Stimulated activated CD8-positive, alpha-beta memory T cell treated with anti-CD3 and anti-CD28 coated beads, Interleukin-2, amount 100 ng/mL, for 48 hours (primary cell): ENCODE data around the gene TEAD1.

ENCODE experiments used
- DNase-seq, 2 donors: peaks; one replicate each; pipeline ENCODE4 v3.0.0-alpha.2; 2020; ENCODE audit warnings: low read depth in 2 of 2

TEAD1 gene

GRCh38 chr11:12686246-12687060, 12.2 kb downstream of the TEAD1 start:
- DNase-seq = no peak

- DNase-seq = no peak
These were observed 13.0 kb downstream of the TEAD1 start for GRCh38 chr11:12687216-12687623.

DNA sequence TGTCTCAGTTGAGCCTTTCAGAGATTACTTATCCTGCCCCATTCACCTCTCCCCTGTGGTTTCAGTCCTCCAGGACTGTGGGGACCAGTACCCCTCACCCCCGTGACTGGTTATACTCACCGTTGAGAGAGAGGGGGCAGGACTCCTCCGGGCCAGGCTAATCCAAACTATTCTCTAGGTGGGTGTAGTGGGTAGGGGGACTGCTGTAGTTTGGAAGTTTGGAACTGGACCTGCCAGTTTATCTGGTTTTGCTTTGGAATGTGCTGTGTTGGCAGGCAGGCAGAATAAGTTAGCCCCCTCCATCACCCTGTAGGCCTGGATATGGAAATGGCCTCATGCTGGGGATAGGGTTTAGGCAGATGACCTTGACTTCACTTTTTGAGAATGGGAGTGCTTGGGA, 13.5 kb downstream of the TEAD1 start:
- no peak for DNase-seq

DNA sequence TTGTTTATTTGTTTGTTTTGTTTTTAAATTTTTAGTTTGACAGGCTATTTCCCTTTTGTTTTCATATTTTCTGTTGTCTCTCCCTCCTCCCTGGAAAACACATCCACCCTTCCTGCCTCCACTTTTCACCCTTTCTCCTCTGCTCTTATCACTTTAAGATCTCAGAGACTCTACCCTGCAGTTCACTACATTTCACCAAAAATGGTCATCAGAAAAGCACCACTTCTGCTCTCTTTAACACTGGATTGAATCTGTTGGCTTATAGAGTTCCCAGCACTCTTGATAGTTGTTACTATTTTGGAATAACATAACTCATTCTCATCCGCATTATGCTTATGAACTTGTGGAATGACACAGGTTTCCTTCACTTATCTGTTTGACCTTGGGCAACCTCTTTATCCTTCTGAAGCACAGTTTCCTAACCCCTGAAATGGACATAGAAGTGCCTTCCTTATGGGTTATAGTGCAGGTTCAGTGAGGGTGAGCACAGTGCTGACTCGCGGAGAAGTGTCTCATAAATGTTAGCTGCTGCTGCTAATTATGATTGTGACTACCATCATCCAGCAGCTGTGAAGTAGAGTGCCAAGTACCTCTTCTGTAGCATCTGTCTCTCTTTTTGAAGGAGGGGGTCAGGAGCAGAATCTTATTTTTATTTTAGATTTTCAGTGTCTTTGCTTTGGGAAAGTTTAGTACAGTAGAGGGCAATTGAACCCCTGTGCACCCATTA, 15.0 kb downstream of the TEAD1 start:
- no peak for DNase-seq

GRCh38 chr11:12690663-12691062, 16.4 kb downstream of the TEAD1 start:
- no peak for DNase-seq

DNA sequence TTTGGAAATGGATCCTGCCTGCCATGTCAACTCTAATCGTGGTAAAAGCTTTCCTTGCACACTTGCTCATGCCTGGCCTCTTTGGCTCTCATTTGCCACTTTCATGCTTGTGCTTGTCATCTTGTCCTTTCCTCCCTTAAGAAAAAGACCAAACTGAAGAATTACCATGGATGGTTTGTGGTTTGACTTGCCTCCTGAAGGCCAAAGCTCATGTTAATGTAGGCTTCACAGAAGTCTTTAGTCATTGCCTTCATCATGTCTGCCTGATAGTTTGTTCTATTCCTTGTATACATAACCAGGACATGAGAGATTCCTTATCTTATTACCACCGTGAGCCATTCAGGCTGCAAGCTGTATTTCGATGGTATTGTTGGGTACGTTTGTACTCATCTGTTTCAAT, 17.3 kb downstream of the TEAD1 start:
- no peak for DNase-seq

GRCh38 chr11:12692229-12693075, 18.2 kb downstream of the TEAD1 start:
- DNase-seq = no peak

DNA sequence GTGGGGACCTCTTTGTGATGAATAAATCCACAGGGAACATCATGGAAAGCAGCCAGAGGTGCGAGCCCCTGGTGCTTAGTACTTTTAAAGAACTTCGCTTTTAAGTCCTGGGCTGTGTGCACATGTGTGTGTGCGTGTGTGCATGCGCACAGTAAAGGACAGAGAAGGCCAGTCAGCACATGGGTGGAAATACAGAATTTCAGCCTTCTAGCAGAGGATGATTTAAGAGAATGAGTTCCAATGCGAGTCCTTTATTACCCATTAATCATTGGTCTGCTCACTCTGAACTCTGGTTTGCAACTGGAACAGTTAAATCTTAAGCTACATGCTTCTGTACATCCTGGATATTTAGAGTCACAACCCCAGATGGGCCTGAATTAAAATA, 18.9 kb downstream of the TEAD1 start:
- no peak for DNase-seq

DNA sequence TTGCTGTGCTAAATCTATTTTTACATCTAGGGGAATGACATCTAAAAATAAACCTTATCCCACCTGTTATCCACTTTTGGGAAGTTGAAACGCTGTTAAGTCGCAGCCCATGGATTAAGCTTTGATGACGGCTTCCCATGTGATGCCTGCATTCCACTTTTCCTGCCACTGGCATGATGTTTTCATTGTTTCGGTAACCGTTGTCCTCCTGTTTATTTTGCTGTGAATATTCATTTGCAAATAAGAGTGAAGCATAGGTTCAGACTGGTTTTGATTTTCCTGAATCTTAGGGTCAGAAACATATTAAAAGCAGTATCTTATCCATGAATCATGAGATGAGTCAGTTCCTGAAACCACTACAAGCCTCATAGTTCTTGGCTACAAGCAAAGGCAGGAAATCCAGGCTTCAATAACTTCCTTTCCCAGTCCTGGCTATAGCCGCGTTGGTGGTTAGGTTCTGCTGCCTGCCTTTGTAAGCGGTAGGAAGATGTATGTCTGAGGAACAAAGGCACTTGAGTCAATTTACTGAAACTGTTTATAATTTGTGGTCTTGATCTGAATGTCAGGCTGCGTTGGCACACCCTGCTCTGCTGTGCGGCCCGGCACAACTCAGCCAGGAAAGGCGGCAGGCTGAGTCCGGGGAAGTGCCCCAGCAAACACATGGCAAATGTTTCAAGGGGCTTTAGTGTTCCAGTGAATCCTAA, 19.4 kb downstream of the TEAD1 start:
- no peak for DNase-seq

DNA sequence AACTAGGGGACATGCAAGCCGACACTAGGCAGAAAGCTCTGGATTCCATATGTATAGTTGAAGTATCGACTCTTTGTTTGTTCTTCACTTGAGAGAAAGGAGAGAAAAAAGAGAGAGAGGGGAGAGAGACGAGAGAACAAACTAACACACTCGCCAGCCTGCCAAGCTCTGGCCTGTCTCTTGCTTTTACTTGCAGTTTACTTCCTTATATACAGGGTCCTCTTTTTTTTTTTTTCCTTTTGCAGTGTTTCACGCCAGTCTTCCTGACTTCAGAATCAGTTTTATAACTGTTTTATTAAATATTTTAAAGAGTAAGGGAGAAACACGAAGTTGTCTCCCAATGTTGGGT, 19.9 kb downstream of the TEAD1 start:
- no peak for DNase-seq

GRCh38 chr11:12695221-12695794, 21.1 kb downstream of the TEAD1 start:
- DNase-seq = no peak

DNA sequence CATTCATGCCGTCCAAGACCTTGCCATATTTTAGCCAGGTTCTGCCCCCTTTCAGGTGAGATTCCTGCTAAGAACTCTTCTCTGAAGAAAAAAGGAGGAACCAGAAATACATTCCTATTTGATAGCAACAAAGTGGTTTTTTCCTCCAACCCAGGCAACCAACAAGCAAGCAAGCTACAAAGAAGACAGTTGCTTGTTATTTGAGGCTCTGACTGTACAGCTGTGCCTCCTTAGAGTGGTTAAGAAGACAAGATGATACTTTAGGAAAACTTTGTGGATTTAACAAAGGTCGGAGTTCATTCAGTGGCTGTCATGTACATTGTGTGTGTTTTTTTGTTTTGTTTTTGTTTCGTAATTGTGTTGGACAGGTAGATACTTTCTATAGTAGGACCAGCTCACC, 21.7 kb downstream of the TEAD1 start:
- DNase-seq = no peak

- no peak for DNase-seq
These were observed 22.8 kb downstream of the TEAD1 start for GRCh38 chr11:12696911-12697581.

DNA sequence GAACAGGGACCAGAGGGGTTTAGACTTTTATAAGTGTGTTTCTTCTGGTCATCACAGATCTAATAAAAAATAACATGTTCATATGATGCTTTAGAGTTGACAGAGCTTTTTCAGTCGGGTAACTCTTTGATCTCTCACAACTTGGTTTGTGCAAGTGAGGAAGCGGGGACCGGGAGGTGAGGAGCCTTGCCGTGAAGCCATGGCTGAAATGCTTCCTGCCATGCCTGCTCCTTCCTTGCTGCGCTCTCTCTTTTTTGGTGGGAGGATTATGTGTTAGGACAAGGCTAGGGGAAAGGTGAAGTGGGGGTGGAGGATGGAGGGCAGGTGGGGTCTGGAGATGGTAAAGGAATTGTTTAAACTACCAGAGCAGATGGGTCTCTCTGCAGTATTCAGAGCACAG, 23.8 kb downstream of the TEAD1 start:
- no peak for DNase-seq

DNA sequence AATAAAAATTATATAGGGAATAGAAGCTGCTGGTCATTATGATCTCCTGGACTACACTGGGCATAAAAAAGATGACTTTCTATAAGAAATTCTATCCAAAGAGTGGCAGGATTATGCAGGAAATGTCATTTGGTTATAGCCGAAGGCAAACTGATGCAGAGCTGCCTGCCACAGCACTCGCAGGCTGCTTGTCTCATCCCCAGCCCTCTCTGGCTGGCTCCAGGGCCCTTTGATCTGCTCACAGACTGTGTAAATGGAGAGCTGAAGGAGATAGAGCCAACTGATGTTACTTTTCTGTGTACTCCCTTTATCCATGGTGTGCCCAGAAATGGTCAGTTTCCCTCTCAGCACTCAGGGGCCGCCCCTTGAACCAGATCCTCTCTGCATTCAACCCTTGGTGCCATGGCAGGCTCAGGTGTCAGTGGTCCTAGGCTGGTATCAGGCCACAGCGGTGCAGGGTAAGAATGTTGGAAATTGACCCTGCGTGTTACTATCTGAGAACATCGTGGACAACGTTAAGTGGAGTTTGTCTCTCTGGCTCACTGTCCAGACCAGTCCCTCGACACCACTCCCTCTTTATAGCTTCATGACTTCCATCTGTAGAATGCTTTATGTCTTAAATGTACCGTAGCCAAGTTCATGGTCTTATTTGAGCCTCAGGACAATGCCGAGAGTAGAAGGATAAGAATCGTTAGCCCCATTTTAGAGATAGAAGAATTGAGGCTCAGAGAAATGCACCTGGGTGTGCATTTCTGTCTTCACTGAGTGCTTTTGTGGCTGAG, 27.8 kb downstream of the TEAD1 start:
- no peak for DNase-seq

DNA sequence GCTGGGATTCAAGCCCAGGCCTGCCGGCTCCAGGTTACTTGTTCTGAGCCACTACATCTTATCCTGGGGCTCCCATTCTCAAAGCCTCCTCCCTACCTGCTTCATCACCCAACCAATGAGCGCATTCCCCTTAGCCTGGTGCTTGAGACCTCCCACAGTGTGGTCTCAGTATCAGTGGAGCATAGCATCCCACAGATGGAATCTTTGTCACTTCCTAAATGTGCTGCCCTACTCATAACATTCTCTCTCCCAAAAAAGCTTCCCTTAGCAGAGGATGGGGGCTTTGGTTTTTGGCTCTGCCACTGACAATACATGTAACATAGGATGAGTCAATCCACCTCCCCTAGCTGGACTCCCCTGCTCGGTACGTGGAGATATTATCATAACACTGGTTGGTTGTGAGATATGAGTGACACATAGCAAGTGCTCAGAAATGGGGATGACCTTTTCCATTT, 28.8 kb downstream of the TEAD1 start:
- DNase-seq = no peak

DNA sequence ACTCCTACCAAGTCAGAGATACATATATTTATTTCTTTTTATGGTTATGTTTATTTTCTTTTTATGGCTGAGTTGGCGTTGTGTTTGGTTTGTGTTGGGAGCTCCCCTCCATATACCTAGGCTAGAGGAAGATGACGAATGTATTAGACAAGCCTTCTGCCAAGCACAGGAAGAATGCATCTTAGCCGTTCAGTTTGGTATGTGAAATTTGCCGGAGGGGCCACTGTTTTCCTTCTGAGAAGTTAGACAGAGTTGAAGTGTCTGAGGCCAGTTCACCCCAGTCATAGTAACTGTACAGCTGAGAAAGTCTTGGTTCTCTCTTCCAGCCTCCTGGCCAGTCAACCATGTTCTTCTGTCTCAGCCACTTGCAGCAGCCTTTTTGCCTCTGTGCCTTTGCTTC, 29.8 kb downstream of the TEAD1 start:
- no peak for DNase-seq

DNA sequence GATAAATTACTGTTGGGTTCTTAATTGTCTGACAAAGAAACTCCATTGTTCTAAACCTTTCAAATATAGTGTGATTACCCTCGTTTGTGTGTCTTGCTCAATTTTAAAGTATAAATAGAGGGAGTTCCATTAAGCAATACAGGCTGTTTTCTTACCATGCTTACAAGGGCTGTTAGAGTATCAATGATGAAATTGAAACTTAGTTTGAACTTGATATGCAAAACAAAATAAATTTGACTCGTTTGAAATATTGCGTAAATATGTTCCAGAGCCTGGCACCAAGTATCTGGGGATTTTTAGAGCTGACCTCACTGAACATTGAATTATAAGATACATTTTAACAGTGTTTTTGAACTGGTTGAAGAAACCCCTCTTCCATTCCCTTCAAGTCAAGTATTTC, 31.7 kb downstream of the TEAD1 start:
- DNase-seq = no peak

DNA sequence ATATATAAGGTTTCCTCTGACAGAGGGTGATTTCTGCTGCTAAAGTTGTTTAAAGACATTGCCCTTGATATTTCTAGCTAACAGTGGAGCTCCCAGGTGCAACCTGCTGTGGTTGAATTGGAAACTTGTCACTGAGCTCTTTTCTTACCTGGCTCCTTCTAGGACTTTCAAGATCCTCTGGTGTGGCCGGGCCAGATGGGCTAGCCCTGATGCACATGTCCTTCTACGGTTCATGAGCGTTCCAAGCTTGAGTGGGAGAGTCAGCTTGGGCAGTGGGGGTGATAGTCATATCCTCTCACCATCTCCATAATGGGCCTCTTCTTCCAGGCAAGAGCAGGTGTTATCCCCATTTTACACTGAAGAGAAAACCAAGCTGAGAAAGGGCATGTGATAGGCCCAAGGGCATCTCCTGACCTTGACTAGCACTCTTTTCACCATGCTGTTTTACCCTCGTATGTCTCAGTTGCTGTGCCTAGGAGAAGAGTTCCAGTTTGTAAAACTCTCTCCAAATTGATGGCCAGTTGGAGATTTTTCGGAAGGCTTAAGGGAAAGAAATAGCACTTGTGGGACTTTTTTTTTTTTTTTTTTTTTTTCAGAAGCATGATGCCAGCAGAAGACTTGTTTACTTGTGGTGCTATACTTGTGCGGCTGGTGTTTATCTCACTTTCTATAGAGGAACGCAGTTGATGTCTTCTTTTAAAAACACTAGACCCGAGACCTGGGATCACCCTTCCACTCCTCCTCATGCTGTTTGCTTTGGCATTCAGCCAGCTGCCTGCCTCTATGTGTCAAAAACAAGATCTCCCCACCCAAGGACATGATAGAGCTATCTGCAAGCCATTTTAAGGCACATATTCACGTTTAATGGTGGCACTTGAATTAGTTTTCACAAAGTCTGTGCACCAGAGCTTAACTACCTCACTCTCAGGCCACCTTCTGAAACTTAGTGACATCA, 32.6 kb downstream of the TEAD1 start:
- DNase-seq = no peak
